SK-N-SH treated with all-trans-retinoic acid at 6 μM for 48 hours (cell line): Measurements from ENCODE around the gene AP3D1.

ENCODE experiments used
- ATAC-seq: fragments of 200-7000 bp; cut with Tn5 transposase; 3 replicates; pipeline ENCODE4 v1.9.1; 2020; ENCODE audit warnings: mild to moderate bottlenecking, moderate library complexity
- ARNTL ChIP-seq: fragments of 450-650 bp; formaldehyde crosslinking; IDR thresholded peaks from 2 replicates; pipeline ENCODE4 v1.5.0; 2020; ENCODE audit warnings: low read depth, mild to moderate bottlenecking, moderate library complexity, borderline replicate concordance
- BACH2 ChIP-seq: fragments of 250-450 bp; sonication (Bioruptor Pico); IDR thresholded peaks from 2 replicates; pipeline ENCODE4 v1.9.0; 2021; ENCODE audit warnings: mild to moderate bottlenecking, borderline replicate concordance
- CSDC2 ChIP-seq: fragments of 250-450 bp; sonication (Bioruptor Pico); IDR thresholded peaks from 2 replicates; pipeline ENCODE4 v1.5.0; 2020; ENCODE audit warnings: mild to moderate bottlenecking, moderate library complexity
- ESRRG ChIP-seq: fragments of 250-450 bp; sonication (Bioruptor Pico); IDR thresholded peaks from 2 replicates; pipeline ENCODE4 v1.6.1; 2021; ENCODE audit warnings: mild to moderate bottlenecking
- GLIS3 ChIP-seq: fragments of 250-450 bp; sonication (Bioruptor Pico); IDR thresholded peaks from 2 replicates; pipeline ENCODE4 v1.5.0; 2020; ENCODE audit warnings: mild to moderate bottlenecking, moderate library complexity
- ISL1 ChIP-seq: fragments of 250-450 bp; sonication (Bioruptor Pico); IDR thresholded peaks from 2 replicates; pipeline ENCODE4 v2.1.2; 2022; ENCODE audit warnings: mild to moderate bottlenecking, moderate library complexity
- OSR1 ChIP-seq: fragments of 250-450 bp; sonication (Bioruptor Pico); IDR thresholded peaks from 2 replicates; pipeline ENCODE4 v1.8.0; 2022; ENCODE audit warnings: moderate library complexity, mild to moderate bottlenecking, inconsistent platforms
- PPARA ChIP-seq: fragments of 250-450 bp; sonication (Bioruptor Pico); IDR thresholded peaks from 2 replicates; pipeline ENCODE4 v1.5.0; 2020; ENCODE audit warnings: mild to moderate bottlenecking, borderline replicate concordance
- TCF4 ChIP-seq: fragments of 250-450 bp; sonication (Bioruptor Pico); IDR thresholded peaks from 2 replicates; pipeline ENCODE4 v1.8.0; 2021; ENCODE audit warnings: mild to moderate bottlenecking, moderate library complexity, borderline replicate concordance
- TOX ChIP-seq: fragments of 250-450 bp; sonication (Bioruptor Pico); IDR thresholded peaks from 2 replicates; pipeline ENCODE4 v1.8.0; 2021; ENCODE audit warnings: mild to moderate bottlenecking, moderate library complexity, borderline replicate concordance
- ZC3H10 ChIP-seq: fragments of 250-450 bp; sonication (Bioruptor Pico); IDR thresholded peaks from 2 replicates; pipeline ENCODE4 v1.5.1; 2021; ENCODE audit warnings: mild to moderate bottlenecking, moderate library complexity
- ZFP3 ChIP-seq: fragments of 250-450 bp; sonication (Bioruptor Pico); IDR thresholded peaks from 2 replicates; pipeline ENCODE4 v1.5.0; 2020; ENCODE audit warnings: mild to moderate bottlenecking, moderate library complexity
- ZFP30 ChIP-seq: fragments of 450-650 bp; formaldehyde crosslinking; IDR thresholded peaks from 2 replicates; pipeline ENCODE4 v1.5.0; 2022; ENCODE audit warnings: mild to moderate bottlenecking, moderate library complexity
- ZNF565 ChIP-seq: fragments of 450-650 bp; formaldehyde crosslinking; conservative IDR thresholded peaks from 2 replicates; pipeline ENCODE4 v1.5.0; 2020; ENCODE audit warnings: low read depth, mild to moderate bottlenecking, moderate library complexity
- ZNF70 ChIP-seq: fragments of 450-650 bp; formaldehyde crosslinking; IDR thresholded peaks from 2 replicates; pipeline ENCODE4 v1.5.0; 2020; ENCODE audit warnings: mild to moderate bottlenecking, moderate library complexity
- ZNF8 ChIP-seq: fragments of 450-650 bp; formaldehyde crosslinking; IDR thresholded peaks from 2 replicates; pipeline ENCODE4 v1.5.0; 2020; ENCODE audit warnings: mild to moderate bottlenecking, moderate library complexity
- TF ChIP-seq, protein P1 (sequence below): fragments of 250-450 bp; sonication (Bioruptor Pico); IDR thresholded peaks from 2 replicates; pipeline ENCODE4 v1.5.1; 2021; ENCODE audit warnings: mild to moderate bottlenecking, moderate library complexity
- TF ChIP-seq, protein P2 (sequence below): fragments of 250-450 bp; sonication (Bioruptor Pico); IDR thresholded peaks from 2 replicates; pipeline ENCODE4 v1.5.1; 2020; ENCODE audit warnings: low read depth, mild to moderate bottlenecking, moderate library complexity
- TF ChIP-seq, protein P3 (sequence below): fragments of 250-450 bp; sonication (Bioruptor Pico); IDR thresholded peaks from 2 replicates; pipeline ENCODE4 v1.8.0; 2021; ENCODE audit warnings: low read depth, mild to moderate bottlenecking, moderate library complexity, borderline replicate concordance
- TF ChIP-seq, protein P4 (sequence below): fragments of 250-450 bp; sonication (Bioruptor Pico); IDR thresholded peaks from 2 replicates; pipeline ENCODE4 v1.8.0; 2020; ENCODE audit warnings: mild to moderate bottlenecking, moderate library complexity, borderline replicate concordance

The AP3D1 gene

DNA sequence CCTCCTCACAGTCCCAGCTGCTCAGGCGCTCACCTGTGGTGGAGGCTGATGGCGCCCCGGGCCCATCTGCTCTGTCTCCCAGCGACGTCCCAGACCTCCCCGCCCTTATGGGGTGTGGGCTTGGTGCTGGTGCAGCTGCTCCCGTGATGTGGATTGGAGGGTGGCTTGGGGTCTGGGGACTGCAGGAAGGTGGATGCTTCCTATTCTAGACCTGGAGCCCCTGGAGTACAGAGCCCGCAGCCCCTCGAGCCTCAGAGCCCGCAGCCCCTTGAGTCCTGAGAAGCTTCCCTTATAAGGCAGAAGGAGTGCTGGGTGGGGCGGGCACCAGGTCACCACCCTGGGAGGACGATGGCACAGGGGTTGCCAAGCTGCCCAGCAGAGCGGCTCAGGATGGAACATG, 44.0 kb upstream of the AP3D1 start:
- no peak for TF ChIP-seq ZFP3
- no peak for TF ChIP-seq GLIS3 (CRISPR knock-in tag)
- no peak for TF ChIP-seq TOX (CRISPR knock-in tag)
- TF ChIP-seq, protein P1, sequence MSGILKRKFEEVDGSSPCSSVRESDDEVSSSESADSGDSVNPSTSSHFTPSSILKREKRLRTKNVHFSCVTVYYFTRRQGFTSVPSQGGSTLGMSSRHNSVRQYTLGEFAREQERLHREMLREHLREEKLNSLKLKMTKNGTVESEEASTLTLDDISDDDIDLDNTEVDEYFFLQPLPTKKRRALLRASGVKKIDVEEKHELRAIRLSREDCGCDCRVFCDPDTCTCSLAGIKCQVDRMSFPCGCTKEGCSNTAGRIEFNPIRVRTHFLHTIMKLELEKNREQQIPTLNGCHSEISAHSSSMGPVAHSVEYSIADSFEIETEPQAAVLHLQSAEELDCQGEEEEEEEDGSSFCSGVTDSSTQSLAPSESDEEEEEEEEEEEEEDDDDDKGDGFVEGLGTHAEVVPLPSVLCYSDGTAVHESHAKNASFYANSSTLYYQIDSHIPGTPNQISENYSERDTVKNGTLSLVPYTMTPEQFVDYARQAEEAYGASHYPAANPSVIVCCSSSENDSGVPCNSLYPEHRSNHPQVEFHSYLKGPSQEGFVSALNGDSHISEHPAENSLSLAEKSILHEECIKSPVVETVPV (CRISPR knock-in tag), result no peak
- no peak for TF ChIP-seq ISL1 (CRISPR knock-in tag)
- TF ChIP-seq PPARA (CRISPR knock-in tag), result no peak
- no peak for TF ChIP-seq ARNTL (CRISPR knock-in tag)
- TF ChIP-seq, protein P2, sequence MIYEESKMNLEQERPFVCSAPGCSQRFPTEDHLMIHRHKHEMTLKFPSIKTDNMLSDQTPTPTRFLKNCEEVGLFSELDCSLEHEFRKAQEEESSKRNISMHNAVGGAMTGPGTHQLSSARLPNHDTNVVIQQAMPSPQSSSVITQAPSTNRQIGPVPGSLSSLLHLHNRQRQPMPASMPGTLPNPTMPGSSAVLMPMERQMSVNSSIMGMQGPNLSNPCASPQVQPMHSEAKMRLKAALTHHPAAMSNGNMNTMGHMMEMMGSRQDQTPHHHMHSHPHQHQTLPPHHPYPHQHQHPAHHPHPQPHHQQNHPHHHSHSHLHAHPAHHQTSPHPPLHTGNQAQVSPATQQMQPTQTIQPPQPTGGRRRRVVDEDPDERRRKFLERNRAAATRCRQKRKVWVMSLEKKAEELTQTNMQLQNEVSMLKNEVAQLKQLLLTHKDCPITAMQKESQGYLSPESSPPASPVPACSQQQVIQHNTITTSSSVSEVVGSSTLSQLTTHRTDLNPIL (CRISPR knock-in tag), result no peak
- TF ChIP-seq, protein P3, sequence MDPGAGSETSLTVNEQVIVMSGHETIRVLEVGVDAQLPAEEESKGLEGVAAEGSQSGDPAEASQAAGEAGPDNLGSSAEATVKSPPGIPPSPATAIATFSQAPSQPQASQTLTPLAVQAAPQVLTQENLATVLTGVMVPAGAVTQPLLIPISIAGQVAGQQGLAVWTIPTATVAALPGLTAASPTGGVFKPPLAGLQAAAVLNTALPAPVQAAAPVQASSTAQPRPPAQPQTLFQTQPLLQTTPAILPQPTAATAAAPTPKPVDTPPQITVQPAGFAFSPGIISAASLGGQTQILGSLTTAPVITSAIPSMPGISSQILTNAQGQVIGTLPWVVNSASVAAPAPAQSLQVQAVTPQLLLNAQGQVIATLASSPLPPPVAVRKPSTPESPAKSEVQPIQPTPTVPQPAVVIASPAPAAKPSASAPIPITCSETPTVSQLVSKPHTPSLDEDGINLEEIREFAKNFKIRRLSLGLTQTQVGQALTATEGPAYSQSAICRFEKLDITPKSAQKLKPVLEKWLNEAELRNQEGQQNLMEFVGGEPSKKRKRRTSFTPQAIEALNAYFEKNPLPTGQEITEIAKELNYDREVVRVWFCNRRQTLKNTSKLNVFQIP, result no peak
- ATAC-seq, result no peak

DNA sequence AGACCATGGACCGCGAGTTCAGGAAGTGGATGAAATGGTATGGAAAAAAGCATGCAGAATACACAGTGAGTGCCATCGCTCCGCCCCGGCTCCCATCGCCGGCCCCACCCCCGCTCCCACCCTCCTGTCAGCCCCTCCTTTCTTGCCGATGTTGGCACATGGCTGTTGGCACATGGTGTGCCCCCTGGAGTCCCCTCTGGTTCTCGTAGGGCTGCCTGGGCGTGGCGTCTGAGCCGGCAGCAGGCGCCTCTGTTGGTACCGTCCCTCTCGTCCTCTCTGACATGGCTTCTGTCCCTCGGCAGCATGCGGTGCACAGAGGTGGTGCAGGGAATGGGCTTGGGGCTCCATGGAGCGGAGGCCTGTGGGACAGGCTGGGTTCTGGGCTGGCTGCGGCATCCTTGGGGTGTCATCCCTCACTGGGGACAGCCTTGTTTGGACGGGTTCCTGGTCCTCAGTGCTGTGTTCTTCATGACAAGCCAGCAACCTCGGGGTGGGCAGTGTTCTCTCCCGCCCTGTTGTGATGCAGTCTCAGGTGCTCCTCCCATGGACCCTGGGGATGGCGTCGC, 43.2 kb upstream of the AP3D1 start:
- TF ChIP-seq ZFP3 (no peak), ZNF8 (CRISPR knock-in tag) (no peak), GLIS3 (CRISPR knock-in tag) (no peak), ZNF565 (CRISPR knock-in tag) (no peak), ZFP30 (CRISPR knock-in tag) (no peak), ZC3H10 (CRISPR knock-in tag) (no peak)
- TF ChIP-seq, protein P4, sequence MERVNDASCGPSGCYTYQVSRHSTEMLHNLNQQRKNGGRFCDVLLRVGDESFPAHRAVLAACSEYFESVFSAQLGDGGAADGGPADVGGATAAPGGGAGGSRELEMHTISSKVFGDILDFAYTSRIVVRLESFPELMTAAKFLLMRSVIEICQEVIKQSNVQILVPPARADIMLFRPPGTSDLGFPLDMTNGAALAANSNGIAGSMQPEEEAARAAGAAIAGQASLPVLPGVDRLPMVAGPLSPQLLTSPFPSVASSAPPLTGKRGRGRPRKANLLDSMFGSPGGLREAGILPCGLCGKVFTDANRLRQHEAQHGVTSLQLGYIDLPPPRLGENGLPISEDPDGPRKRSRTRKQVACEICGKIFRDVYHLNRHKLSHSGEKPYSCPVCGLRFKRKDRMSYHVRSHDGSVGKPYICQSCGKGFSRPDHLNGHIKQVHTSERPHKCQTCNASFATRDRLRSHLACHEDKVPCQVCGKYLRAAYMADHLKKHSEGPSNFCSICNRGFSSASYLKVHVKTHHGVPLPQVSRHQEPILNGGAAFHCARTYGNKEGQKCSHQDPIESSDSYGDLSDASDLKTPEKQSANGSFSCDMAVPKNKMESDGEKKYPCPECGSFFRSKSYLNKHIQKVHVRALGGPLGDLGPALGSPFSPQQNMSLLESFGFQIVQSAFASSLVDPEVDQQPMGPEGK (CRISPR knock-in tag), result no peak
- TF ChIP-seq, all 23 proteins: peak for 0
- no peak for ATAC-seq

DNA sequence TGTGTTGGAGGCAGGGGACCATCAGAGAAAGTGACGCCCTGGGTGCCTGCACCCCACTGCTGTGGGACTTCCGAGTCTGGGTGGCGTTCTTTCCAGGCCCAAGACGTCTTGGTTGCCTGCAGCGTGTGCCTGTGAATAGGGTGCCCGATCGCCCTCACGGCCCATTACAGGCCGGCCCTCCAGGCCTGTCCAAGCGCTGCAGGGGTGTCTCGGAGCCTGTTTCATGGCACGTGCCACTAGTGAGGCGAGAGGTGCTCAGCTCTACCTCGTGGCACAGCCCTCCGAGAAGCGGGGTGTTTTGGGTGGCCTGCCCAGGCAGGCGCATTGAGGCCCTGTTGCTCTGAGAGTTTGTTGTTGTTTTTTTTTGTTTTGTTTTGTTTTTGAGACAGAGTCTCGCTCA, 42.4 kb upstream of the AP3D1 start:
- no peak for ATAC-seq
- TF ChIP-seq OSR1 (CRISPR knock-in tag) (no peak), BACH2 (no peak), ESRRG (CRISPR knock-in tag) (no peak), GLIS3 (CRISPR knock-in tag) (no peak), PPARA (CRISPR knock-in tag) (no peak), CSDC2 (no peak), ZNF70 (CRISPR knock-in tag) (no peak)

DNA sequence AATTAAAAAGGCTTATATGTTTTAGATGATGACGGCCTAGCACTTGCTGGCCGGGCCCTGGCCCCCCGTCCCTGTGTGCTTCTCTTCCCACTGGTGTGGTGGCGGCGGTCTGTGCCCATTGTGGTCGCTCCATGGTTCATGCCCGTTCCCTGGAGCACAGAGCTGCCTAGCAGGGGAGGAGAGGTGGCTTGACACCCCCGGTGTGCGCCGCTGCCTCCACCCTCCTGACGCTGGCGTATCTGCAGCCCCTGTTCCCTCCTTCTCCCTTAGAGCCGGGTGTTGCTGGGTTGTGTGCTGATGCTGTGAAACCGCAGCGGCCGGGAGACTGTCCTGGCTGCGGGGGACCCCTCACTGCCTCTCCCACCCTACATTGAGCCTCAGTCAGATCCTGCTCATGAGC, 41.5 kb upstream of the AP3D1 start:
- TF ChIP-seq ISL1 (CRISPR knock-in tag) (no peak), ZNF565 (CRISPR knock-in tag) (no peak), TOX (CRISPR knock-in tag) (no peak), BACH2 (no peak), GLIS3 (CRISPR knock-in tag) (no peak), ZNF70 (CRISPR knock-in tag) (no peak), ZFP3 (no peak), ARNTL (CRISPR knock-in tag) (no peak), CSDC2 (no peak), ZFP30 (CRISPR knock-in tag) (no peak), TCF4 (CRISPR knock-in tag) (no peak), ZC3H10 (CRISPR knock-in tag) (no peak)
- TF ChIP-seq, protein P2 (CRISPR knock-in tag), result no peak
- TF ChIP-seq, all 23 proteins: peak for 0
- no peak for ATAC-seq
